ENCODE results near the gene GSC2.

The GSC2 gene

DNA sequence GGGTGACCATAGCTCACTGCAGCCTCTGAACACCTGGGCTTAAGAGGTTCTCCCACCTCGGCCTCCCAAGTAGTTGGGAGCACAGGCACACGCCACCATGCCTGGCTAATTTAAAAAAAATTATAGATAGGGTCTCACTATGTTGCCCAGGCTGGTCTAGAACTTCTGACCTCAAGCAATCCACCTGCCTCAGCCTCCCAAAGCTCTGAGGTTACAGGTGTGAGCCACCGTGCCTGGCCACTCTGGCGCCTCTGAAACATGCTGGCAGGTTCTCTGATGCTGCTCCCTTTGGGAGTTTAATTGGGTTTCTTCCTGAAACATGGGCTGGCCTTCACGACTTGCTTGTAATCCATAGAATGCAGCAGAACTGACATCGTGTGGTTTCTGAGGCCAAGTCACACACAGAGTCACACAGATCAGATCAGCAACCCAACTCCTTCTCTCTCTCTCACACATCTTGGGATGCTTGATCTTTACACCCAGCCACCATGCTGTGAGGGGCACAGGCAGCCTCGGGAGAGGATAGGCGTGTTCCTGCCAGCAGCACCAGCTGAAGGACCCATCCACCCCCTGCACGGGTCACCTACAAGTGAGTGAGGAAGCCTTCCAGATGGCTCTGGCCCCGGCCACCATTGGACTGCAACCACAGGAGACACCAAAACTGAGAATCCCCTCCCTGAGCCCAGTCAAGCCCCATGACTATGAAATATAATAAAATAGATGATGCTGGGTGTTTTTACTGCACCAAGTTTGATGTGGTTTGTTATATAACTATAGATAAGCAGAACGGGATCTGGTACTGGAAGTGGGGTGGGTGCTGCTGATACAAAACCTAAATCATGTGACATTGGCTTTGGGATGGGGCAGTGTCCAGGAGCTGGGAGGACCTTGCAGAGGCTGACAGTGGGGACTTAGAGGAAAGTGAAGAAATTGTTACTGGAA is 3.1 kb upstream of the GSC2 start:
- DNase-seq, result no peak

DNA sequence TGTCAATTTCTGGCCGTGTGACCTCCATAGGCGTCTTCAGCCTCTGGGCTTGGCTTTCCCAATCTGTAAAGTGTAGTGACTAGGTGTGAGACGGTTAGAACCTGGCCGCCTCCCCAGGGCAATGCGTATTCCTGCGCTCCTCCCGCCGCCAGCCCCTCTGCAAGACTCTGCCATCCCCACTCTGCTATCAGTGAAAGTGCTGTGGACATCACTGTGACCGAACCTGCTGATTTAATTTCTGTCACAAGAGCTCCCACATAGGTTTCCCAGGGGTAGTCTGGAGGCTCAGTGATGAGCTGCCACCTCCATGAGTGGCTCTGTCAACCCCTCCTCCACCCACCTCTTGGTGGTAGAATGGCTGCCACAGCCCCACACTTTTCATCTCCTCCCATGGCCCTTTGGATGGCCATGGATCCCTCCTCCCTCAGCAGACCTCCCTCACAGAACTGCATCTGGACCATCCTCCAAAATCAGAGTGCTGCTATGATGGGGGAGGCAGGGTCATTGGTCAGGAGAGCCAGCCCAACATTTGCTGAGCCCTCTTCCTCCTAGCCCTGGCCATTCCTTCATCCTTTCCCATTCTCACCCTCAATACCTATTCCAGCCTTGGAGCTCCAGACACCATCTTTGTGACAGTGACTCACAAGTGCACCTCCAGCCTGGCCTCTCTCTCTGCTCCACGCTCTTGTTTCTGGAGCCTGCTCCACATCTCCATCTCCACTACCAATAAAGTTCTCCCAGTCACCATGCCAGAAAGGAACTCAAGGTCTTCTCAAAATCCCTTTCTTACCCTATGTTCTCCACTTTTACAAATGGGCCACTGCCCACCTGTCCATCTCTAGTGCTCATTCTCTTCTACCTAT is 1.5 kb upstream of the GSC2 start:
- no peak for DNase-seq

DNA sequence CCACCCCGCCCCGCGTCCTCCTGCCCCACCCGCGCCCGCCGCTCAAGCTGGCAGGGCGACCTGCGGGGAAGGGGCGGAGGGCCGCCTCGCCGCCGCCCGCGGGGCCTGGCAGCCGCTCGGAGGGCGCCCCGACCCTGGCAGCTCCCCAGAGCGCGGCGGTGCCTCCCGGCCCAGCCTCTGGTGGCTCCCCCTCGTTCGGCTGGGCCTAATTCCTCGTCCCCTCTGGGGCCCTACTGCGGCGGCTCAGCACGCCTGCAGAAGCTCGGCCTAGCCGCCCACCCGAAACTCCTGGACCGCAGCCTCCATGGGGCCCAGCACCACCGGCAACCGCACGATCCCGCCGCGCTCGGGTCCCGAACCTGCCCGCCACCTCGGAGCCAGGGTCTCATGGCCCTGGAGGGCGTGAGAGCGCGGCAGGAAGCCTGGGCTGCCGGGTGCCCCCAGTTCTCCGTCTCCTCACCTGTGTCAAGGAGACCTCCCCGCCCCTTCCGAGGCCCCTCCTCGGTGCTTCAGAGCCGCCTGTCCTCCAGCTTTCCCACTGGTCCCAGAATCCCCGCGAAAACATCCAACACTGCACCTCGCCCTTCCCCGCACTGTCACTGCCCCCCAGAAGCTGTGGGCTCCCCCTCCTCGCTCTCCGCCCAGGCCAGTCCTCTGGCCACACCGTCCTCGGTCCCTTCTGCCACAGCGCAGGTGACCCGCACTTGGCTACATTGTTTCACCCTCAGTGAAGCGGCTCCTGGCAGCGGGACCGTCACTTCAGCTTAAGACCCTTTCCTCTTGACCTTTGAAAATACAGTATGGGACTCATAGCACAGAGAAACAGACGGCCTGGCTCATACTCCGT is 613 bp upstream of the GSC2 start:
- DNase-seq, result no peak

DNA sequence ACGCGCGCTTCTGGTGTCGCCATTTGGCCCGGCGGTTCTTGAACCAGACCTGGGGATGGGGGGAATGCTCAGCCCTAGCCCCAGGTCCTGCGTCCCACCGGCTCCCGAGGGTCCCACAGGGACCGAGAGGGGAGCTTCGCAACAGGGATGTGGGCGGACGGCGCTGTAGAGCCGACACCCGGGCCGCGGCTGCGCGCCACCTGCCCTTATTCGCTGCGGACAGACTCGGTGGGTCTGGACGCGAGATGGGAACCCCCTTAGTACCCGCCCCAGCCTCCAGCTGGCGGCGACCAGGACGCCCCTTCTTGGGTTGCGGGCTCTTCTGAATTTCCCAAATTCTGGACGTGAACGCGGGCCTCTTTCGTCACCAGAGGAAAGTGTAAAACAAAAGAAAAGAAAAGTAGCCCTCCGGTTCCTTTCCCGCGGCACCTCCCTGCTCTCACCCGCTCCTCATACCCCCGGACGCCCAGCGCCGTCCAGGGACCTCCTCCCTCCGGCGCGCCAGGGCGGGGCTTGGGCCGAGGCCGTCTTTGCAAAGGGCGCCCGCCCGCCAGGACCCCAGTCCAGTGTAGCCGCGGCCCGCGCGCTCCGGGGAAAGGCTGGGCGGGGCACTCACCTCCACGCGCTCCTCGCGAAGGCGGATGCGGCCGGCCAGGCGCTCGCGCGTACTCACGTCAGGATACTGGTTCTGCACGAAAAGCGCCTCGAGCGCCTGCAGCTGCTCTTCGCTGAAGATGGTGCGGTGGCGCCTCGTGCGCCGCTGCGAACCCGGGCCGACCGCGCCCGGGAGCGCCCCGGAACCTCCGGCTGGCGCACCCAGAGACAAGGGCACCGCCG is 827 bp downstream of the GSC2 start:
- no peak for DNase-seq

DNA sequence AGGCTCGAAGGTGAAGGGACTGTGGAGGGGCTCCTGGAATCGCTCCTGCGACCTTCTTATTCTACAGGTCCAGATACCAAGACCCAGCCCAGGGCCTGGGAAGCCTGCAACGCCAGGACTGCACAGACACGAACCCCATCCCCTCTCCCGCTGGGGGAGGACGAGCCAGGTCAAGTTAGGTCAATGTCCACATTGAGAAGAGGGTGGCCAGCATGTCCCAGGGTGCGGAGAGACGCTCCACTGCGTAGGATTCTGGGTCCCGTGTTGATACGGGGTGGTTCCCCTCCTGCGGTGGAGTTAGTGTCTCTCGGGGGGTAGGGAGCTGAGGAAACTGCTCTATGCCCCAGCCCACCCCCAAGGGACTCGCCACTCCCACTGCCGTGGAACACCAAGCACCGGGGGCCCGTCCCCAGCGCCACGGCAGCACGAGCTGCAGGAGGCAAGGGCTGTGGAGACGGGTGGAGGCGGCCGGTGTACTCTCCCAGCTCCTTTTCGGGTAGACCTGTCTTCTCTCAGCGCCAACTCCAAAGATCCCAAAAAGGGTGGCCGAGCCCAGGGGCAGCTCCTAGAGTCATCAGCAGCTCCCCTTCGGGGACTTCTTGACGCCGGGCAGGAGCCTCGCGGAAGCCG is 1.6 kb downstream of the GSC2 start:
- DNase-seq, result no peak

DNA sequence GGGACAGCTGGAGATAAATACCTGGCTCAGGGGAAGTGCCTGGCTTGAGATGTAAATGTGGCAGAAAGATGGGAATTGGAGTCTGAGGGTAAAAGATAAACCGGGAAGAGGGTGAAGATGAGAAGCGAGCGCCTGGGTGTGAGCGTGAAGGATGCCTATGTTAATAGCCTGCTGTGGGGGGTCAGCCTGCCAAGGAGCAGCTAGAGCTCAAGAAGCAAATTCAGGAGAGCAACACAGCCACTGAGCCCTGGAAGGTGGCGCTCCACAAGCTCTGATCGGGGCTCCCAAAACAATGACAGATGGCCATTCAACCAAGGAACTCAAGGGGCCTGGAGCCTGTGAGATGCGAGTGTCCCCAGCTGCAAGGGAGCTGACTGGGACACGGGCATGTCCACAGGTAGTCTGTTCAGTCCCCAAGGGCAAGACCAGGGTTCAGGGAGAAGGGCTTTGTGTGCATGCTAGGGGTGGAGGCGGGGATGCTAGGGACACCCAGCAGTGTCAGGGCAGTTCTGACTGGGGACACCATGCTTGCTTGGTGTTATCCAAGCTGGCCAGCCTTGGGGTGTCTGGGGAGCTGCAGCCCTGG is 2.8 kb downstream of the GSC2 start:
- no peak for DNase-seq

DNA sequence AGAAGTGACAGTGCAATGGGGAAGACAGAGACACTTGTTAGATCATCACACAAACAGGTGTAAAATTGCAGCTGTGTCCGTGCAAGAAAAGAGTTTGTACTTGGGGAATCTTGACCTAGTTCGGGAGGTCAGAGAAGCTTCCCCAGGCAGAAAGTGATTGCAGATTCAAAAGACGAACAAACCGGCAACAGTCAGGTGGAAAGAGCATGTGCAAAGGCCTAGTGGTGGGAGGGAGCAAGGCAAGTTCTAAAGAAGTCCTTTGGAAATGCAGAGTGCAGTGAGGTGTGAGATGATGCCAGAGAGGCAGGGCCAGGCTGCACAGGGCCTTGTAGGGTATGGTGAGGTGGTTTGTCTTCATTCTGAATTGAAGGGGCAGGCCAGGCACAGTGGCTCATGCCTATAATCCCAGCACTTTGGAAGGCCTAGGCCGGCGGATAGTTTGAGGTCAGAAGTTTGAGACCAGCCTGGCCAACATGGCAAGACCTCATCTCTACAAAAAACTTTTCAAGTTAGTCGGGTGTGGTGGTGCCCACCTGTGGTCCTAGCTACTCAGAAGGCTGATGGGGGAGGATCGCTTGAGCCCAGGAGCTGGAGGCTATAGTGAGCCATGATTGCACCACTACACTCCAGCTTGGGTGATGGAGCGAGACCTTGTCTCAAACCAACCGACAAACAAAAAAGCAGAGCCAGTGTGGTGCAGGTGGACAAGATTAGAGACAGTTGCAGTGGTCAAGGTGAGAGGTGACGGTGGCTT is 3.7 kb downstream of the GSC2 start:
- DNase-seq, result no peak

DNA sequence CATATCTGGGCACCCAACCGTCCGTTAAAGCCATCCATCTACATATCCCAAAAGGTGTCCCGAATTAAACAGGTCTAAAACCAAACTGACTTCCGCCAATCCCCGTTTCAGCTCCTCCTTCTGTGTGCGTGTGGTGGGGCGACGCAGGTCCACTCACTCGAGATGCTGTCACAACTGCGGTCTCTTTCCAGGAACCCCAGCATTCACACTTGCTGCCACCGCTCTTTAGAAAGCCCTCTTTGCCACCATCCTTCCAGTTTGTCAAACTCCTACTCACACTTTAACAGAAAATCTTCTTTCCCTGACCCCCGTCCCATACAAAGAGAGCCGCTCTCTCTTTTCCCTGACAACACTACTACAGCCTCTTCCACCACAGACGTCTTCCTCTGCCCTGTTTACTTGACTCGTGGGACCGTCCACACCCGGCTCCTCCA is 6.1 kb downstream of the GSC2 start:
- no peak for DNase-seq

GRCh38 chr22:19143212-19143611 is 6.9 kb downstream of the GSC2 start:
- DNase-seq, result no peak

DNA sequence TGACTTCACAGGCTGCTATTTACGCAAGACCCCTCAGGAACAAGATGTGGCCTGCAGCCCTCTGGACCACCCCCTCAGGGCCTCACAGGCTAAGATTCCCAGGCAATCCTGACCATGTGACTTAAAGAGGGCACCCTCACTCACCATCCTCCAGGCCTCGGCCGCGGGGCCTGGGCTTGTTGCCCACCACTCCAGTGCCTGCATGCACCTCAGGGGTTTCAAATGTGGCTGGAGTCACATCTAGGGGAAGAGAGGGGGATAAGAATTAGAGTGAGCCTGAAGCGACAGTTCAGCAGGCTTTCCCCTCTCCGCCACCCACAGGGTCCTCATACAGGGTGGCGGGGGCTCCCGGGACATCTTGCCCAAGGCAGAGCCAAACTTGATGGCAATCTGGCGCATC is 7.7 kb downstream of the GSC2 start:
- no peak for DNase-seq

- DNase-seq, result no peak
These were observed 10.1 kb downstream of the GSC2 start for GRCh38 chr22:19139974-19140373.

GRCh38 chr22:19139001-19139356 is 11.1 kb downstream of the GSC2 start:
- DNase-seq, result no peak

DNA sequence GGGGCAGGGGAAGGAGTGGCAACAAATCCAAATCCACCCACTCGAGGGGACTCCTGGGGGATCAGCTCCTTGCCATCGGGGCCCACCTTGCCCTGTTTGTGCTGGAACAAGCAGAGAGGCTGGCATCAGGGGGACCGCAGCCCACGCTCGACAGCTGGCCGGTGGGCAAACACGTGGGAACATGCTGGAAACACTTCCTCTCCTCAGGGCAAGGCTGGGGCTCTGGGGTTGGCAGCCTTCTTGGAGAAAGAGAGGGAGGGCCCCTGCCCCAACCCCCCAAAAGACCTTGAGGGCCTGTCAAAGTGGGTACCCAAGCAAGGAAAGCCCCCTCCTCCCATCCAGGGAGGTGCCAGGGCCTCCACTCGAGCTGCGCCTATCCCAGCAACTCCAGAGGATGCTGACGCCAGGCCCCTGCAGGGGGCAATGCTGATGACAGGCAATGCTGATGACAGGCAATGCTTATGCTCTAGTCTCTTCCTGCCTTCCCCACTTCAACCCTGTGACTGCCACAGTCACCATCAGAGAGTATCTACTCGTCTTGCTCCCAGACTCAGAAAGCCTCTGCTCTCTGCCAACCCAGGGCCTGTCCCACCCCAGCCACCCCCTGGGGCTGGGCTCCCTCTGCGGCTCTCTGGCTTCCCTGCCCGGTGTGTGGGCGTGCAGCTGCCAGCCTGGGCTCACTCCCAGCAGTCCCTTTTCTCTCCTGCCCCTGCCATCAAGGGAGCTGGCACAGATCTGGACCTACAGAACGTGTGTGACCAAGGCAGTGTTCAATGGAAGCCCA is 11.7 kb downstream of the GSC2 start:
- no peak for DNase-seq

DNA sequence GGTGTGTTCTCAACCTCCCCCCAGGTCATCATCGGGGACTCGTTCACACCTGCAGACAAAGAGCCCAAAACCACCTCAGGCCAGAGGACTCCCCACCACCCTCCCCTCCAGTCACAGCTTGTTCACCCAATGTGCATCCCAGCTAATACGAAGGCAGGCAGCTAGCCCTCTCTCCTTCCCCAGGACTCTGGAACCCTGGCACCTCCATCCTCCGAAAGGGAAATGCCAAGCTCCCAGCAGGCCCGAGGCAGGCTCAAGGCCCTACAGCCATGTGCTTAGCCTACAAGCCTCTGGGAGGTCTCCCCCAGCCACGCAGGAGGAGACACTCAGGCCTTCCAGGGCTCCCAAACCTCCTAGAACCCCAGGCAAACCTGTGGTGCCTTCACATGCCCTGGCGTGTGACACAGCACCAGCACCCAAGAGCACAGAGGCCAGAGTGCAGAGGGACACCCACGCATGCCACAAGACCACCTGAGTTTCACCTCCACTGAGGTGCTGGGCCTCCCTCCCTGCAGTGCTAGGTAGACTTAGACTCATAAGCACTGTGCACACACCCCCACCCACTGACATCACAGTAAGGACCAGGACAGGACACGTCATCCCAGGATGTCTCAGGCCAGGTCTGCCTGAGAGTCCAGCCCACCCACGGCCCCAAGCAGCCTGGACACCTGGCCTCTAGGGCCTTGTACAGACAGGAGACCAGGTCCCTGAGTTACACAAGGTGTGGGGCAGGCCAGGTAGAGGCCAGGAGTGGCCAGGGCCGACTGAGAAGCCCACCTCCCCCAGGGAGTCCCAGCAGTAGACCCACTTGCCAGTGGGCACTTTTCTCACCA is 12.5 kb downstream of the GSC2 start:
- DNase-seq, result no peak

DNA sequence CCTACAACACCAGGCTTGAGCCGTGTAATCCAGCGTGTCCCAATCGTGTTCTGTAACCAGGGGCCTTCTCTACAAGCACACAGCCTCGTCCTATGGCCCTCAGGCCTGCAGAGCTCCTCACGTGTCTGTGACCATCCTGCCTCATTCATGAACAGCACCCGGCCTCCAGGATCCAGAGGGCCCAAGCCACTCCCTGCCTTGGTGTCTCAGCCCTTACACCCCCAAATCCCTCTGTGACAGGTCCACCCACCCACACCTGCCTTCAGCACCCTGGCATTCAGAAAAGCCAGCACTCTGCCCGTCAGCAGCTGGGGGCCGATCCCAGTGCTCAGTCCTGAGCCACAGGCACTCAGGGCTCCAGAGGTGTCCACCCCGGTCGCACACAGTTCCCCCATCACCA is 13.2 kb downstream of the GSC2 start:
- DNase-seq, result no peak

- DNase-seq, result no peak
These were observed 15.2 kb downstream of the GSC2 start for GRCh38 chr22:19134874-19135273.

- no peak for DNase-seq
These were observed 15.8 kb downstream of the GSC2 start for GRCh38 chr22:19134176-19134831.

- DNase-seq, result no peak
These were observed 16.5 kb downstream of the GSC2 start for GRCh38 chr22:19133561-19133960.
